ENCODE results near the gene LDHD.

The LDHD gene

GRCh38 chr16:75100603-75100990, 16.0 kb downstream of the LDHD start:
- TF ChIP-seq, protein P1, sequence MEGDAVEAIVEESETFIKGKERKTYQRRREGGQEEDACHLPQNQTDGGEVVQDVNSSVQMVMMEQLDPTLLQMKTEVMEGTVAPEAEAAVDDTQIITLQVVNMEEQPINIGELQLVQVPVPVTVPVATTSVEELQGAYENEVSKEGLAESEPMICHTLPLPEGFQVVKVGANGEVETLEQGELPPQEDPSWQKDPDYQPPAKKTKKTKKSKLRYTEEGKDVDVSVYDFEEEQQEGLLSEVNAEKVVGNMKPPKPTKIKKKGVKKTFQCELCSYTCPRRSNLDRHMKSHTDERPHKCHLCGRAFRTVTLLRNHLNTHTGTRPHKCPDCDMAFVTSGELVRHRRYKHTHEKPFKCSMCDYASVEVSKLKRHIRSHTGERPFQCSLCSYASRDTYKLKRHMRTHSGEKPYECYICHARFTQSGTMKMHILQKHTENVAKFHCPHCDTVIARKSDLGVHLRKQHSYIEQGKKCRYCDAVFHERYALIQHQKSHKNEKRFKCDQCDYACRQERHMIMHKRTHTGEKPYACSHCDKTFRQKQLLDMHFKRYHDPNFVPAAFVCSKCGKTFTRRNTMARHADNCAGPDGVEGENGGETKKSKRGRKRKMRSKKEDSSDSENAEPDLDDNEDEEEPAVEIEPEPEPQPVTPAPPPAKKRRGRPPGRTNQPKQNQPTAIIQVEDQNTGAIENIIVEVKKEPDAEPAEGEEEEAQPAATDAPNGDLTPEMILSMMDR (IDR thresholded peaks at IDR 0.05) = no peak

GRCh38 chr16:75099738-75100602, 16.6 kb downstream of the LDHD start:
- TF ChIP-seq, protein P1 (IDR thresholded peaks at IDR 0.05) = no peak

GRCh38 chr16:75099075-75099667, 17.4 kb downstream of the LDHD start:
- TF ChIP-seq, protein P1 (IDR thresholded peaks at IDR 0.05) = no peak

DNA sequence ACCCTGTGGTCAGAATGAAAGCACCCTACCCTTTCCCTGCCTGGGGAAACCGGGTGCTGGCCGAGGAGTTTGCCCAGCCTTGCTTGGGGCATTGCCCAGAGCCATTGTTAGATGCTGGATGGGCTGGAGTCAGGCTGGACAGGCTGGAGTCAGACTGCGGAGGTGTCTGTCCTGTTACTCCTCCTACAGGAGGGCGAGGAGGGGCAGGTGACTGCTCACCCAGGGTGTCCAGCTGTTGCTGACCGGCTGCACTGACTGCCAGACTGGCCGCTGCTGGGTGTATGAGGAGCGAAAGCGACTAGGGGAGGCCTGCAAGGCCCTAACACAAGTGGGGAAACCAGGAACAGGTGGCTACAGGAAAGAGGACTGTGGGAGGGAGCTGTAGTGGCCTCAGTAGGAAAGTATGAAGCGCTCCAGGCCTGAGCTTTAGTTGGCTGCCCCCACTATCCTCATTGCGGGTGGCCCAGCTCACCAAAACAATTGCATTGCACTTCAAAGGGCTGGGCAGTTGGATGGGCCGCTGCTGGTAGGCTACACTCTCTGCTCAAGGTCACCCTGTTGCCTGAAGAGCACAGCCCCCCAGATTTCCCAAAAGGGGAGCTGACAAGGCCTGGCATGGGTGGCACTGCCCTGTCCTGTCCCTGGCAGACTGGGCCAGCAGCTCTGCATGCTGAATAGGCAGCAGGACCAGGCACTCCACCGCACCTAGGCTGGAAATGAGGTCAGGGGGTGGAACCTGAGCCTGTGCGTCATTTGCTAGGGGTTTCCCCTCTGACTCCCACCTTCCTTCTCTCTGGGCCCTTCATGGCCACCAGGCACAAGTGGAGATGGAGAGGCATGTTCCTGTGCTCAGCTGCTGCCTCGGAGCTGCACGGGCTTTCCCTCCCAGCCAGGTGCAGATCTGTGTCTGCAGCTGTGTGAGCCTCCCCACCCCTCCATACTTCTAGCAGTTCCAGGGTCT, 18.4 kb downstream of the LDHD start:
- TF ChIP-seq, protein P1 (IDR thresholded peaks at IDR 0.05) = no peak

- TF ChIP-seq, protein P1 (IDR thresholded peaks at IDR 0.05) = no peak; the same call in 1 of the 2 replicates
Observed at GRCh38 chr16:75097191-75097761, 19.3 kb downstream of the LDHD start.

DNA sequence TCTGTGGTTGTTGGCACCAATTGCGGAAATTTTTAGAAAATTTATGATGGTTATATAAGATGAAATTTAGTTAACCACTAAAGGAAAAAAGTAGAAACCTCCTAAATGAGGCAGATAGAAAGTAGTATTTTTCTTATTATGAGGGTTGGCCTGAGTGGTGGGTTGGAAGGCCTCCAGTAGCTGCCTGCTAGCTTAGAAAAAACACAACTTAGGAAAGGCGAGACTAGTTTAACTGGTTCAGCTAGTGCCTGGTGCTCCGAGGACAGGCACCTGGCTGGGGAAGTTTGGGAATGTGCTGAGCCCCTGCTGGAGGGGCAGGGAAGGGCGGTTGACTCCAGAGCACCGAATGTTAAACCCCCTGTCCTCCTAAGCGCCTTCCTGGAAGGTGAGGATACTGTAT, 19.9 kb downstream of the LDHD start:
- TF ChIP-seq, protein P1 (IDR thresholded peaks at IDR 0.05) = peak; percentile 63

- TF ChIP-seq, protein P1 (IDR thresholded peaks at IDR 0.05) = no peak
Observed at GRCh38 chr16:75095204-75095621, 21.4 kb downstream of the LDHD start.
